Ovary (tissue), 10 donors: ENCODE data around the gene MAPK10. TPM values are rescaled to one million over a fixed set of nuclear protein-coding genes. Genes with fewer than 3 reads are reported as not detected.
A peak's percentile ranks its signal among the peaks of the same experiment; 100 is the strongest.

ENCODE experiments used
- DNase-seq, 5 donors: peaks; one replicate each; pipeline ENCODE4 v3.0.0-alpha.2; 2019 to 2020
- H3K27ac ChIP-seq, 2 donors: fragments of 200-600 bp; one replicate each; pipeline versions ENCODE4 v1.5.1 to v1.8.0; 2019 to 2022
- H3K27me3 ChIP-seq: fragments of 200-600 bp; one replicate; pipeline ENCODE4 v1.8.0; 2022
- H3K36me3 ChIP-seq: fragments of 200-600 bp; sonication (generic); one replicate; pipeline ENCODE4 v1.5.1; 2019
- H3K4me1 ChIP-seq: one replicate; pipeline ENCODE4 v1.8.1; 2013; ENCODE audit warnings: mild to moderate bottlenecking, moderate library complexity; ENCODE audit not compliant: insufficient read depth
- H3K4me3 ChIP-seq: fragments of 200-600 bp; sonication (generic); one replicate; pipeline ENCODE4 v1.5.1; 2017
- H3K9me3 ChIP-seq, 2 donors: fragments of 200-600 bp in 1 of 2; sonication (generic) in 1 of 2; one replicate each; pipeline versions ENCODE4 v1.5.1 to v1.8.1; 2013 to 2019; ENCODE audit warnings: mild to moderate bottlenecking in 1 of 2, moderate library complexity in 1 of 2
- EP300 ChIP-seq: sonication (generic); formaldehyde crosslinking; IDR thresholded peaks from one replicate; pipeline ENCODE4 v1.6.1; 2017; ENCODE audit warnings: antibody characterized with exemption
- POLR2A ChIP-seq: fragments of 450-650 bp; IDR thresholded peaks from one replicate; pipeline ENCODE4 v1.6.1; 2017; ENCODE audit warnings: antibody characterized with exemption, mild to moderate bottlenecking, moderate library complexity
- WGBS, 3 donors: extraction: QIAGEN DNeasy Blood & Tissue Kit in 1 of 3; methylation state at CpG; one replicate each; pipeline versions ENCODE4 v1.1.5 to v1.1.7; 2013 to 2017; 5-methylcytosine and 5-hydroxymethylcytosine counted together
- intact Hi-C, 4 donors: fragments of 100-400 bp; cut with DNase I; formaldehyde crosslinking; loops; one replicate each; pipeline versions ENCODE4 v1.11.0 to v1.15.1; 2022 to 2023
- long read RNA-seq, 3 donors: library from polyadenylated mRNA in 2 of 3; unstranded in 2 of 3; transcript quantifications; one replicate each; pipeline ENCODE4 v2.0.0 and lab custom pipeline, GENCODE V29; 2021 to 2026
- polyA plus RNA-seq, 2 donors: library from polyadenylated mRNA; stranded (reverse); fragments of 200-250 nt in 1 of 2; fragments of 350-450 nt in 1 of 2; fragmentation: Illumina TruSeq in 1 of 2; extraction: RNeasy Lipid Tissue Mini Kit (QIAGEN cat#74804) in 1 of 2; gene quantifications; one replicate each; pipeline ENCODE4 v1.2.3, GENCODE V29; 2013 to 2014
- total RNA-seq, 7 donors: library from RNA; depleted of rRNA in 2 of 7; stranded (reverse); fragments of >200 nt in 2 of 7; fragmentation: NEBNext Ultra II Directional in 3 of 7; extraction: Animal tissue kit (Norgen Biotek cat#: 25700) in 3 of 7; gene quantifications; one replicate each; pipeline versions ENCODE4 v1.1.0 to v1.2.4, GENCODE V29; 2016 to 2023
- TF ChIP-seq, protein P1 (sequence below), 3 donors: fragments of 450-650 bp in 2 of 3; fragments of 200-600 bp in 1 of 3; IDR thresholded peaks; one replicate each; pipeline versions ENCODE4 v1.5.1 to v1.8.0; 2016 to 2022; ENCODE audit warnings: antibody characterized with exemption in 3 of 3, mild to moderate bottlenecking in 1 of 3
- donor health status: DM: no; HTN: no; CAD: no; lungs with moderate emphysema.
- donor health status: DM: no; HTN: no; CAD: no.
- donor health status: Bipolar disorder and iron deficiency.
- donor health status: DM: yes; HTN: yes; CAD: no.
- donor health status: DM: no; HTN: no; CAD: no.
- donor health status: DM: yes; HTN: yes; CAD: no.

The MAPK10 gene
- total RNA-seq (10 to 100 TPM; 24.6 to 41.6 (median 37.8) TPM), polyA plus RNA-seq (10 to 100 TPM; 19.3 to 27.6 TPM)
- long read RNA-seq, donor 1, full-length matches to known transcripts, result 28 of 71 reads
- long read RNA-seq, donor 1, partial matches to known transcripts, result 17 of 71 reads
- long read RNA-seq, donor 1, other reads (novel, unspliced or antisense), result 26 of 71 reads
- long read RNA-seq, donor 2, result 0 reads
- long read RNA-seq, donor 3, partial matches to known transcripts, result 5 of 18 reads
- long read RNA-seq, donor 3, other reads (novel, unspliced or antisense), result 10 of 18 reads

DNA sequence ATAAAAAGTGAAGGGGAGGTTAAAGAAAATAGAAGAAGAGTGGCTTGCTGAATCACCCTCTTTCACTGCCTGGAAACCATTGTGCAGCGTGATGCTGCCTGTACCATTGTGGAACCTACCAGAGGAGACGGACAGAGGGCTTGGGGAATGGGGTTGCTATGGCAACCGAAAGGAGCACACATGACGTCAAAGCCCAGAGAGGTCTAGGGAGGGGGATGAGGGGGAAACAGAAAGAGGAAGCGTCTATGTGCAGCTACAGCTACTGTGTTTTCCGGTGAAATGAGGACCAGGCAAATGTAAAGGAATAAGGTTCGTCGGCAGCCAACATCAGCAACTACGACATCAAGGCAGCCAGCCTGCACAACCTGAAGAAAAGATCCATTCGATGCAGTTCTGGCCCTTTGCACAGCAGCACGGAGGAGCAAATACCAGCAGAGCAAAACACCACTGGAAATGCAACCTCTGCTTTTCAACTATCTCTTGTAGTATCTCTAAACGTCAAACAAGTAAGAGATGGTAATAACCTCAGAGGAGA is at the start of gene MAPK10:
MAPK10 (minus strand) TSS at position 110 of the 535 bp plus-strand sequence.
- Histone ChIP-seq H3K36me3 (no peaks in the 10 kb centered on the region), H3K9me3 (no peaks in the 10 kb centered on the region), H3K4me1 (peaks cover 9% of the 10 kb centered on the region), H3K4me3 (peak within 1 kb of the TSS; percentile 2), H3K27me3 (no peaks in the 10 kb centered on the region), H3K27ac (no peak within 1 kb of the TSS)
- 5 to 13% (median 9%) methylated on average over 12 of the region's 12 CpGs for WGBS, 3 donors
- intact Hi-C loops, result no loop called here
- peak; percentile 53 to 81 (median 61) for DNase-seq
- peak; percentile 35 for TF ChIP-seq POLR2A
- TF ChIP-seq, protein P1, sequence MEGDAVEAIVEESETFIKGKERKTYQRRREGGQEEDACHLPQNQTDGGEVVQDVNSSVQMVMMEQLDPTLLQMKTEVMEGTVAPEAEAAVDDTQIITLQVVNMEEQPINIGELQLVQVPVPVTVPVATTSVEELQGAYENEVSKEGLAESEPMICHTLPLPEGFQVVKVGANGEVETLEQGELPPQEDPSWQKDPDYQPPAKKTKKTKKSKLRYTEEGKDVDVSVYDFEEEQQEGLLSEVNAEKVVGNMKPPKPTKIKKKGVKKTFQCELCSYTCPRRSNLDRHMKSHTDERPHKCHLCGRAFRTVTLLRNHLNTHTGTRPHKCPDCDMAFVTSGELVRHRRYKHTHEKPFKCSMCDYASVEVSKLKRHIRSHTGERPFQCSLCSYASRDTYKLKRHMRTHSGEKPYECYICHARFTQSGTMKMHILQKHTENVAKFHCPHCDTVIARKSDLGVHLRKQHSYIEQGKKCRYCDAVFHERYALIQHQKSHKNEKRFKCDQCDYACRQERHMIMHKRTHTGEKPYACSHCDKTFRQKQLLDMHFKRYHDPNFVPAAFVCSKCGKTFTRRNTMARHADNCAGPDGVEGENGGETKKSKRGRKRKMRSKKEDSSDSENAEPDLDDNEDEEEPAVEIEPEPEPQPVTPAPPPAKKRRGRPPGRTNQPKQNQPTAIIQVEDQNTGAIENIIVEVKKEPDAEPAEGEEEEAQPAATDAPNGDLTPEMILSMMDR (IDR thresholded peaks at IDR 0.05), result no peak

DNA sequence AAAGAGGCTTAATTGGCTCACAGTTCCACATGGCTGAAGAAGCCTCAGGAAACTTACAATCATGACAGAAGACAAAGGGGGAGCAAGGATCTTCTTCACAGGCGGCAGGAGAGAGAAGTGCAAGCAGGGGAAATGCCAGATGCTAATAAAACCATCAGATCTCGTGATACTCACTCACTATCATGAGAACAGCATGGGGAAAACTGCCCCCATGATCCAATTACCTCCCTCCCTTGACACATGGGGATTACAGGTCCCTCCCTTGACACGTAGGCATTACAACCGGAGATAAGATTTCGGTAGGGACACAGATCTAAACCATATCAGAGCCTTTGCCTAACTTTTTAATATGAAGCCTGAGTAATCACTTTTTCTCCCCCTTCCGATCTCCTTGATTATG is 43.7 kb upstream of the MAPK10 start:
- Histone ChIP-seq H3K4me3 (no peak overlapping the region), H3K36me3 (no peaks in the 10 kb centered on the region), H3K27ac (no peak overlapping the region), H3K4me1 (no peaks in the 10 kb centered on the region), H3K27me3 (no peaks in the 10 kb centered on the region), H3K9me3 (no peaks in the 10 kb centered on the region)
- intact Hi-C loops, result no loop called here
- no peak for DNase-seq
- TF ChIP-seq EP300, result no peak
- TF ChIP-seq, protein P1 (IDR thresholded peaks at IDR 0.05), result no peak
- TF ChIP-seq POLR2A, result no peak
- WGBS, 3 donors, result 79 to 88% (median 80%) methylated on average over 6 of the region's 6 CpGs

DNA sequence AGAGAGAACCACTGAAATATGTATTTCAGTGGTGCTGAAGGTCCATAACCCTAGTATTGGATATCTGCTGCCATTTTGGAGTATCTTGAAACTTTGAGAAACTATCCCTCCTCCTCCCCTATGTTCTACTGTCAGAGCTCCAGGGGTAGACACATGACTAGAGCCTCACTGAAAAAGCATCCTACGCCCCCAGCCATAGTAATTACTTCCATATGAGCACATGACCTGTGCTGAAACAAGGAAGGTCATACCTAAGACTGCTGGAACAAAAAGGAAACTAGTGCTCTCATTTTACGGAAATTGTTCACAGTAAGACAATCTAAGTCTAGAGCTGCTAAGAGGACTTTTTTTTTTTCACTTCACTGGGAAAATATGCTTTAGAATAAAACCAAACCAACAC is 42.0 kb upstream of the MAPK10 start:
- Histone ChIP-seq H3K27me3 (no peaks in the 10 kb centered on the region), H3K36me3 (no peaks in the 10 kb centered on the region), H3K27ac (no peak overlapping the region), H3K9me3 (no peaks in the 10 kb centered on the region), H3K4me3 (no peak overlapping the region), H3K4me1 (no peaks in the 10 kb centered on the region)
- intact Hi-C loops, result no loop called here
- TF ChIP-seq, protein P1 (IDR thresholded peaks at IDR 0.05), result no peak
- no peak for TF ChIP-seq EP300
- WGBS, 3 donors, result 85 to 95% (median 85%) methylated on average over 2 of the region's 2 CpGs
- DNase-seq, result no peak

DNA sequence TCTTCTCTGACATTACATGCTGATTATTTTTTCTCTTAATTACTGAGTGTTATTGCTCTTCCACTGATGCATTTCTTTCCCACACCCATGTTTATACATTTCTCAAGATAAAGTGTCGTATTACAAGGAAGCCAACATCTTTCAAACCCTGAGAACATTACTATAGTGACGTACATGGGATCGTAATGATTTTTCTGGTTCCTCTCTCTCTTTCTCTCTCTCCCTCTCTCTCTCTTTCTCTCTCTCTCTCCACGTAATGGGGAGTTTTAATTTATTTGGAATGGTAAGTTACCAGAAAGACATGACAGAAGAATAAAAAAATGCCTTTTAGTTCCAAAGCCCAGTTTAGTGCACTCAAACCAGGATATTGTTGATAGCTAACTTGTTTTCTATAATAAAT is 40.4 kb upstream of the MAPK10 start:
- no peaks in the 10 kb centered on the region for H3K4me1 ChIP-seq
- intact Hi-C loops, result no loop called here
- TF ChIP-seq EP300 (no peak), POLR2A (no peak)
- TF ChIP-seq, protein P1 (IDR thresholded peaks at IDR 0.05), result no peak
- no peak for DNase-seq
- no peak overlapping the region for H3K4me3 ChIP-seq
- WGBS, 3 donors, result 14 to 31% (median 29%) methylated on average over 4 of the region's 4 CpGs
- H3K36me3 ChIP-seq, result no peaks in the 10 kb centered on the region
- no peak overlapping the region for H3K27ac ChIP-seq
- H3K27me3 ChIP-seq, result no peaks in the 10 kb centered on the region
- H3K9me3 ChIP-seq, result no peaks in the 10 kb centered on the region
